Stomach (tissue), 4 donors: ENCODE measurements around the gene TMEM190.

Source experiments
- CTCF ChIP-seq, 7 experiments: fragments of 450-650 bp in 4 of 7; fragments of 200-600 bp in 3 of 7; sonication (generic) in 3 of 7; IDR thresholded peaks; one replicate each; pipeline ENCODE4 v1.5.1; 2016 to 2019; ENCODE audit warnings: antibody characterized with exemption in 7 of 7, control low read depth in 2 of 7, mild to moderate bottlenecking in 1 of 7
- EP300 ChIP-seq: sonication (generic); formaldehyde crosslinking; IDR thresholded peaks from one replicate; pipeline ENCODE4 v1.6.1; 2017; ENCODE audit warnings: antibody characterized with exemption
- POLR2A ChIP-seq, 4 donors: fragments of 450-650 bp; IDR thresholded peaks; one replicate each; pipeline ENCODE4 v1.6.1; 2016; ENCODE audit warnings: antibody characterized with exemption in 4 of 4, control low read depth in 2 of 4, mild to moderate bottlenecking in 1 of 4, moderate library complexity in 1 of 4

- TF ChIP-seq CTCF (IDR thresholded peaks at IDR 0.05) (no peak), POLR2A (IDR thresholded peaks at IDR 0.05) (no peak), EP300 (no peak)
Measured at GRCh38 chr19:55365964-55366363, 10.7 kb upstream of the TMEM190 start.
